NCI-H146 (cell line): ENCODE data around the gene MED13L.

Experiments
- DNase-seq: peaks from one replicate; lab custom pipeline; 2025; lab: John Stamatoyannopoulos, UW

MED13L gene

GRCh38 chr12:115973968-115974724, 303.3 kb downstream of the MED13L start:
- no peak for DNase-seq

DNA sequence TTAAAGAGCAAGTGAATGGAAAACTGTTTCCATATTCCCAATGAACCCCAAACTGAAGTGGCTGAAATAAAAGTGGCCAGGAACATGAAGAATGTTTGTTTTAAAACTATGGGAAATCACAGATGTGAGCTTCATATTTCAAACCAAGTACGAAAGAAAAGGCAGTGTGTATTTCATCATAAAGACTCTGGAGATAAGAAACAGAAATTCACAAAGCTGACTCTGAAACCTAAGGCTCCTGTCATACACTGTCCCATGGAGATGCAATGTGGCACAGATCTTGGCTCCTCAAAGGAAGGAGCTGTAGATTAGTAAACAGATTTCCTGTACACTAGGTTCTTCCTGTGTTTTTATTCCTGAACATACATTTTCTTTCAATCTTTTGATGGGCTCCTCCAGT, 304.4 kb downstream of the MED13L start:
- DNase-seq = no peak

- DNase-seq = no peak
These were observed 305.3 kb downstream of the MED13L start for GRCh38 chr12:115972241-115972640.

- DNase-seq = no peak
These were observed 309.3 kb downstream of the MED13L start for GRCh38 chr12:115968211-115968610.

- no peak for DNase-seq
These were observed 311.1 kb downstream of the MED13L start for GRCh38 chr12:115966376-115966775.

DNA sequence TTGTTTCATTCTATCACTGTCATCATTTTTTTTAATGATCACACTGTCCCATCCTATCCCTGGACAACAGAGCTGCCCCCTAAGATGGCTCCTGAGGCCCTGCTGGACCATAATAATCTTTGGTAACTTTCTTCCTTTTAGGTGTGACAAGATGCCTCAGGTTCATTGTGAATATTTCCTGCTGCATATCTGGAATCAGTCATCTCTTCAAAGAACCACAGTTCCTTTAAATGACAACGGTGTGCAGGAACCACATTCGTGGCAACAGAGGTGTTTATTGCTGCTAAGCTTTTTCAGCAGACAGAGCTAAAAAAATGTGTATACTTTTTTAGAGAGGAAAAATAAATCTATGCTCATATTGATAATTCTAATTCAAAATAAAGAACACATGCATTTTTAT, 312.9 kb downstream of the MED13L start:
- DNase-seq = no peak

- DNase-seq = no peak
These were observed 313.3 kb downstream of the MED13L start for GRCh38 chr12:115964214-115964613.

DNA sequence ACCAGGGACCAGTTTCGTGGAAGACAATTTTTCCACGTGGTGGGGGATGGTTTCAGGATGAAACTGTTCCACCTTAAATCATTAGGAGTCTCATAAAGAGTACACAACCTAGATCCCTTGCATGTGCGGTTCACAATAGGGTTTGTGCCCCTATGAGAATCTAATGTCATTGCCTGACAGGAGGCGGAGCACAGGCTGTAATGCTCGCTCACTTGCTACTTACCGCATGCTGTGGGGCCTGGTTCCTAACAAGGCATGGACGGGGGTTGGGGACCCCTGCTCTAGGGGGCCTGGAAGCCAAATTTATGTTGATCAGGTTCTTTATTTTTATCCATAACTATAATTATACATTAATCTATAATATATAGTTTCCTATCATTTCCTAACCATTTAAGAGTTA, 315.3 kb downstream of the MED13L start:
- DNase-seq = no peak

DNA sequence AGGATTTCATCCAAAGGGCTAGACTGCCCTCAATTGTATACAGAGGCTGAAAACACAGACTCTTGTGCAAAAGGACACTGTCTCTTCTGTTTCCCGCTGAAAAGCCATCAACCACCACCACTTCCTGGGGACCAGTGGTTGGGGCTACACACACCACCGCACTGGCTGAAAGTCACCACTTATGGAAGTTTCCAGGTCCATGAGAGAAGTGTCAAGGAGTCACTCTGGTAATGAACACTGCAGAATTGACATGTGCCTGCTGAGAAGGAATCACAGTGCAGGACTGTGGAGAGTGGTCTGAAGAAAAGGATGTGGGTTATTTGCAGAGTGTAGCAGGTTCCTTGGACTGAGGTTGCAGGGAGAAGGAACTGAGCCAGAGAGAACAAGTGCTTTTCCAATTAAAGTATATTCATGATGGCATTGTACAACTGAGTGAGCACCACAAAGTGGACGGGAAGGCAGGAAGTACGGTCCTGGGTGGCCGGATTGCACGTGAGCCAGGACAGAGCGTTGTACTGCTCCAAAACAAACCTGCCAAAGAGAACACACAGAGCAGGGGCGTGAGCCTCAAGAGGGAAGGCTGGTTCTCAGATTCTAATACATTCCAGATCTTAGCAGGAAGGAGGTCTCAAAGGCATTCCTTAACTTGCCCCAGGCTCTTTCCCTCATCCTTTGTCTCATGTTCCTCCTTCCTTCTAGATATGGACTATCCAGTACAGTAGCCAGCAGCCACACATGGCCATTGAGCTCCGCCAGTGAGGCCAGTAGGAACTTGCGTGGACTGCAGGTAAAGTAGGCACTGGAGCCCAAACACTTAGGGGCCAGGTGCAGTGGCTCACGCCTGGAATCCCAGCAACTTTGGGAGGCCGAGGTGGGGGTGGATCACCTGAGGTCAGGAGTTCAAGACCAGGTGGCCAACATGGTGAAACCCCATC, 316.4 kb downstream of the MED13L start:
- no peak for DNase-seq

DNA sequence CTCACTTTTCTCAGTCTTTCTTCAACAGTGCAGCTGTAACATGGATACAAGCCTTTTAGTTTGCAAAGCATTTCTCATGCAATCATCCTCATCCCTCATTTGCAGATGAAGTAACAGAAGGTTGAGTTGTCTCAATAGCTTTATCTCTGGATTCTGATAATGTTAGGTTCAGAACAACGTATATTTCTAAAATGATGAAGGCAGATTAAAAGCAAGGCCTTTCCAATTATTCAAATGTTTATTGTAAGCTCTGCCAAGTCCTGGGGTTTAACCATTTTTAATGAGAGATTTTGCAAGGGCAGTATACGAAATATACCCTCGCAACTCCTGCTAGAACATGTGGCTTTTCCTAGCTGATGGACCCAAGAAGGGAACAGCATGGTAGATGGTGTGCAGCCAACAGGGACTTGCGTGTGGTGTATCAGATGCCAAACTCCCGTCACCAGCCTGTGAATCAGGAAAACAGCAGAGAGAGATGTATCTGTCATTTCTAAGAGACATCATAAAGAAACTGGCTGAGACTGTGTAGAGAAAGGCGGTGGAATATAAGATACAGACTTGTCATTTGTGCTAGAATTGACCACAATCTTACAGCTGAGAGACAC, 319.7 kb downstream of the MED13L start:
- DNase-seq = no peak

GRCh38 chr12:115956659-115957058, 320.8 kb downstream of the MED13L start:
- DNase-seq = no peak

DNA sequence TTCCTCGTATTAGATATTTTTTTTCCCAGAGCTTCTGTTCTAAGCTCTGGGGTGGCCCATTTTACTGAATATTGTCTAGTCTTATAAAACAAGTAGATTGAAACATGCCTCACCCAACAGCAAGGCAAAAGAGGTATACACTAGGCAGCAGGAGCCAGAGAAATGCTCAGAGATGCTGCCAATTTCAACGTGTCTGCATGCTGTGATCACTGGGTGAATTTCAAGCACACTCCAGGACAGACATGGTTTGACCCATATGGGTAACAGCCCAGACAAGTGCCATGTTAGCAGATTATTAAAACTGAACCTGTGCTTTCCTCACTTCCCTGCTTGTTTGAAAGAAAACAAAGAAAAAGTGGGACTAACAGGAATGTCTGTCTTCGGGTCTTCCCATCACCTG, 321.3 kb downstream of the MED13L start:
- DNase-seq = no peak

GRCh38 chr12:115953450-115953849, 324.0 kb downstream of the MED13L start:
- DNase-seq = no peak

- no peak for DNase-seq
These were observed 324.5 kb downstream of the MED13L start for GRCh38 chr12:115953031-115953430.

DNA sequence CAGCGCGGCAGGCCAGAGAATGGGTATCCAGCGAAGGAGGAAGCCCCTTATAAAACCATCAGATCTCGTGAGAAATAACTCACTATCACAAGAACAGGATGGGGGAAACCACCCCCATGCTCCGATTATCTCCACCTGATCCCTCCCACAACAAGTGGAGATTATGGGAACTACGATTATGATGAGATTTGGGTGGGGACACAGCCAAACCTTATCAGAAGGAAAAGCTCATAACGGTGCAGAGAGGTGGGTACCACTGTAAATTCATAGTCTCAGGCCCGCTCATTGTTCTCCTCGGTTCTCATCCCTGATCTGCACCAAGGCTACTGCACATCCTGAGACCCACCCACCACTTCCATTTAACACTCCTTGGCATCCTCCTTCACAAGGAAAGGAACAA, 326.5 kb downstream of the MED13L start:
- no peak for DNase-seq

GRCh38 chr12:115949675-115950074, 327.8 kb downstream of the MED13L start:
- DNase-seq = no peak

GRCh38 chr12:115947696-115948062, 329.8 kb downstream of the MED13L start:
- no peak for DNase-seq

DNA sequence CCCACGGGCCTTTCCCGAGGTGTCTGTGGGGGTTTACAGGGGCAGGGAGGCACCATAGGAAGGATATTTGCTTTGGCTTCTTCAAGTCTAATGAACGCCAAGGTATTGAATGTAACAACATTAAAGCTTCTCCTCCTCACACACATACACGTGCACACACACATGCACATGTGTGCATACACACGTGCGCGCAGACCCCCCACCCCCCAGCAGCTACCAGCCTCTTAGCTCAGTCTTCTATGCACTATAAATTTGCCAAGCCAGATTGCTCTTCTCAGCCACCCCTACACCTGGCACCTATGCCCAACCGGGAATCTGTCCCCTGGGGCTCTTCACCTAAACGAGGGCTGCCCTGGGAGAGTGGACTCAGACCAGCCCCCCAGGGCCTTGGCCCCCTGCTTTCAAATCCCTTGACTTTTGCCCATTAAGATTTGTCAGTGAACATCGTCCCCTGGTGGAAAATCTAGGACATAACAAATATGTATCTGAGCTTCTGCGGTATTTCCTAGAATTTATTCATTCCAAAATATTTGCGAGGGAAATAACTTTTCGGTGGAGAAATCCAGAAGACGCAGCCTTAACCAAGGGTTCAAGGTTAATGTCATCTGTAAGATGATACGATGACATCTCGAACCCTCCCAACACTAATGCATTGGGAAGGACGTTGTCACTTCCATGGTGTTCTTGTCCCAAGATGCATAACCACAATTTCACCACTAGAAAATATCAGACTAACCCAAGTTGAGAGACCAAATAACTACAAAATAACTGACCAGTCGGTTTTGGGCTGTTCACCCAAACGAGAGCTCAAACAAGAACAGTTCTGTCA, 330.4 kb downstream of the MED13L start:
- no peak for DNase-seq

DNA sequence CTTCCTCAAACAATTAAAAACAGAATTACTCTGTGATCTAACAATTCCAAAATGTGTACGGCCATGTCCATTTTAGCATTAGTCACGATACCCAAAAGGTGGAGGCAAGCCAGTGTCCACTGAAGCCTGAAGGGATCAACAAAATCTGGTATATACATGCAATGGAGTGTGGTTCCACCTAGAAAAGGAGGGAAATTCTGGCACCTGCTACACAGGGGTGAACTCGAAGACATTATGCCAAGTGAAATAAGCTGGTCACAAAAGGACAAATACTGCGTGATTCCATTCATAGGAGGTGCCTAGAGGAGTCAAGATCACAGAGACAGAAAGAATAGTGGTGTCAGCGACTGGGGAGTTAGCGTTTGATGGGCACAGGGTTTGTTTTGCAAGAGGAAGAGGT, 331.4 kb downstream of the MED13L start:
- DNase-seq = no peak

- no peak for DNase-seq
These were observed 332.0 kb downstream of the MED13L start for GRCh38 chr12:115945491-115945885.

DNA sequence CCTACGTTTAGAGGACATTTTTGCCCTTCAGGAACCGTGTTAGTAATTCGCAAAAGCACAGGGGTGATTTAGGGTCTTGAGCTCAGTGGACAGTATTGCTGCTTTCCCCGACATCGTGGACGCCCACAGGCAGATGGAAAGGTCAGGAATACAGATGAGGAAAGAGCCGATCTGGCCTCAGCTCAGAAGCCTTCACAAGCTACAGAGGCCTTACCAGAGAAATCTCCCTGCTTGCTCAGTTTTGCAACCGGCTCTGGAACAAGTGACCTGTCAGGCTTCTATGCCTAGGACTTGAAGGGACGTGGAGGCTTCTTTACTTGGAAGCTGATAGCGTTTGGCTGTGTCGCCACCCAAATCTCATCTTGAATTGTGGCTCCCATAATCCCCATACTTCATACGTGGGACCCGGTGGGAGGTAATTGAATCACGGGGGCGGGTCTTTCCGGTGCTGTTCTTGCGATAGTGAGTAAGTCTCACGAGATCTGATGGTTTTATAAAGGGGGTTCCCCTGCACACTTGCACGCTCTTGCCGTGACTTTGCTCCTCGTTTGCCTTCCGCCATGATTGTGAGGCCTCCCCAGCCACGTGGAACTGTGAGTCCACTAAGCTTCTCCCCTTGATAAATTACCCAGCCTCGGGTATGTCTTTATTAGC, 332.5 kb downstream of the MED13L start:
- DNase-seq = no peak

GRCh38 chr12:115944392-115944742, 333.1 kb downstream of the MED13L start:
- DNase-seq = no peak
